HG03135 (cell line): ENCODE results near the gene DNAJB2.
A peak's percentile ranks its signal among the peaks of the same experiment; 100 is the strongest.
"Not testable (repeated sequence)": the region's sequence is repeated elsewhere in the genome, so short reads cannot be mapped to it uniquely, and the experiment has no call there.

Source experiments
- ATAC-seq: cut with Tn5 transposase; IDR thresholded peaks from one replicate; pipeline ENCODE4 v1.9.1; 2021; ENCODE audit warnings: mild to moderate bottlenecking, moderate library complexity; ENCODE audit not compliant: unreplicated experiment

The DNAJB2 gene

GRCh38 chr2:219284501-219285372, 5.6 kb downstream of the DNAJB2 start:
- ATAC-seq, result no peak

- no peak for ATAC-seq
Observed at GRCh38 chr2:219285373-219285735, 6.2 kb downstream of the DNAJB2 start.

- no peak for ATAC-seq
Observed at GRCh38 chr2:219285894-219286425, 6.8 kb downstream of the DNAJB2 start.

GRCh38 chr2:219286436-219287115, 7.4 kb downstream of the DNAJB2 start:
- ATAC-seq, result no peak

GRCh38 chr2:219287116-219287440, 7.9 kb downstream of the DNAJB2 start:
- ATAC-seq, result not testable (repeated sequence)

GRCh38 chr2:219287580-219288265, 8.6 kb downstream of the DNAJB2 start:
- ATAC-seq, result no peak

- ATAC-seq, result no peak
Observed at GRCh38 chr2:219289195-219289536, 10.0 kb downstream of the DNAJB2 start.

- no peak for ATAC-seq
Observed at GRCh38 chr2:219289537-219290361, 10.6 kb downstream of the DNAJB2 start.

GRCh38 chr2:219290381-219291171, 11.4 kb downstream of the DNAJB2 start:
- ATAC-seq, result no peak

- ATAC-seq, result no peak
Observed at GRCh38 chr2:219291394-219291793, 12.2 kb downstream of the DNAJB2 start.

GRCh38 chr2:219291910-219292490, 12.8 kb downstream of the DNAJB2 start:
- no peak for ATAC-seq

- no peak for ATAC-seq
Observed at GRCh38 chr2:219292616-219293015, 13.4 kb downstream of the DNAJB2 start.

- no peak for ATAC-seq
Observed at GRCh38 chr2:219293736-219294231, 14.6 kb downstream of the DNAJB2 start.

- peak; percentile 88 for ATAC-seq
Observed at GRCh38 chr2:219294356-219295351, 15.5 kb downstream of the DNAJB2 start.

- no peak for ATAC-seq
Observed at GRCh38 chr2:219296142-219296541, 17.0 kb downstream of the DNAJB2 start.

GRCh38 chr2:219296631-219297391, 17.6 kb downstream of the DNAJB2 start:
- no peak for ATAC-seq

GRCh38 chr2:219297766-219298456, 18.7 kb downstream of the DNAJB2 start:
- no peak for ATAC-seq
